ENCODE data around the gene C16orf96.

C16orf96 gene

DNA sequence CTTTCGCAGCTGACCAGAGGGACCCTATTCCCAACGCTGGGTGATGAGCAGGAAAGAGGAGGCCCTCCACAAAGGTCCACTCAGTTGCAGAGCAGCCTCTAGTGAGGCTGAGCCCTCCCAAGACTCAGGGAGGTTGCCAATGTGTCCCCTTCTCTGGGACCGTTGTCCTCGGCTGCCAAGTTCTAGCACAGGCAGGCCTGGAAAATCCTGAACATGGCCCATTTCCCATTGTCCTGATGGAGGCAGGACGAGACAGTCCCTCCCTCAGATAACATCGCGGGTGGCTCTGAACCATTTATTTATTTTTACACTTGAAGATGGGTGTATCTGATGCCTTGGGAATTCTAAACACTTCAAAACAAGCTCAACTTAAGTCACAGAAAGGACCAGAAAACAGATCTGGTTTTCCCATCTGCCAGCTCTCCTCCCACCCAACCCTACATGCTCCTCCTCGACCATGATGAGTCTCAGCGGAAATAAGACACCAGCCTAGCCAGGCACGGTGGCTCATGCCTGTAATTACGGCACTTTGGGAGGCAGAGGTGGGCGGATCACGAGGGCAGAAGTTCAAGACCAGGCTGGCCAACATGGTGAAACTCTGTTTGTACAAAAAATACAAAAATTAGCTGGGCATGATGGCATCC, 30.4 kb upstream of the C16orf96 start:
- DNase-seq: no peak

GRCh38 chr16:4529085-4530060, 26.8 kb upstream of the C16orf96 start:
- no peak for DNase-seq

DNA sequence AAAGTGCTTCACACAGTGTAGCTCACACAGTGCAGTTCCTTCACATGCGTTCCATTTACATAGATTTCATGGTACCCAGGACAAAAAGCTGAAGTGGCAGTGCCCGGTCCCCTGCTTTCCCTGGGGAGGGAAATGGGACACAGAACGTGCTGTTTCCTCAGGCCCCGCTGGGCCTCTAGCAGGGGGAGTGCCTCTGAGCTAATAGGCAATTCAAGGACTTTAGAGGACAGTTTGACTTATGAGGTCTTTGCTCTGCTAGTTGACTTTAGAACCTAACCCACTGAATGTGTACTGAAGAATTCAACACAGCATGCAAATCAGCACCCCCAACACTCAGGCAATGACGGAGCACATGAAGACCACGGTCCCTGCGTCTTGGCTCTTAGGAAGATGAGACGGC, 24.3 kb upstream of the C16orf96 start:
- no peak for DNase-seq

GRCh38 chr16:4532238-4532637, 23.9 kb upstream of the C16orf96 start:
- no peak for DNase-seq

GRCh38 chr16:4533490-4533889, 22.6 kb upstream of the C16orf96 start:
- no peak for DNase-seq

- DNase-seq: no peak
Measured at GRCh38 chr16:4534151-4534790, 21.9 kb upstream of the C16orf96 start.

GRCh38 chr16:4535627-4536108, 20.5 kb upstream of the C16orf96 start:
- DNase-seq: peak; percentile 26

GRCh38 chr16:4536391-4537106, 19.6 kb upstream of the C16orf96 start:
- no peak for DNase-seq

- no peak for DNase-seq
Measured at GRCh38 chr16:4537376-4538343, 18.5 kb upstream of the C16orf96 start.

DNA sequence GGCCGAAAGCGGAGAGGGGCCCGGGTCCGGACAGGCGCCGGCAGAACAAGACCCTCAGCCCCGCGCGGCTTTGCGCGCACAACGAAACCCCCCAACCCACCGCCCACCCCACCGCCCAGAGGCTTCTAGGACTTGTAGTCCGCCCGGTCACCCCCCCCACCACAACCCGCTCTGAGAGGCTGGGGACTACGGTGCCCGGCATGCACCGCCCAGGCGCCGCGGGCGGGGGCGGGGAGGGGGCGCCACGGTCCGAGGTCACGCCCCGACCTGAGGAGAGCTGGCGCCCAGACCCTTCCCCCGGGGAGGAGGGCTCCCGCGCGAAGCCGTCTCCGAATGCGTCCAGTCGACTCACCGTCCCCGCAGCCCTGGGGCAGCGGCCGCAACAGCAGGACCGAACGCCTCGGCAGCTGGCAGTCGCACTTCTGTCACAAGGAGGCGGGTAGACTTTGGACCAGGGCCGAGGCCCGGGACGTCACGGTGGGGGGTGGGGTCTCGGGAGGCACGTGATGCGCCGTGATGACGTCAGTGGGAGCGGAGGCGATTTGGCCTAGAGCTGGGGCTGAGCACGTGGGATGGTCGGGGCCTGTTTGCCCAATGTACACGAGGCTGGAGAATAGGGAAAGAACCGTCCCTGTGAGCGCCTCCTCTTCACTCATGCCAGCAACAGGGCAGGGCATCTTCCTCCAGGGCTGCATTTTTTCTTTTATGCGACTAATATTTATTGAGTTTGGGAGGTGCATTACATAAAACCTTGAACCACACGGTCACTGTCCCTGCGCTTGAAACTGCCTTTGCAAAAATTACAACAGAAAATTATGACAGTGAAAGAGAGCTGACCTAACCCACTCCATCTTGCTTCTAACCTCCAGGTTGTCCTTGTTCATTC, 17.5 kb upstream of the C16orf96 start, which contains the start of gene CDIP1:
Gene CDIP1, minus strand, starts transcription at position 424 of the 886 bp plus-strand sequence. CDS start 24,643 bp downstream, outside the sequence.
- peak; percentile 95 for DNase-seq

- no peak for DNase-seq
Measured at GRCh38 chr16:4539716-4540284, 16.3 kb upstream of the C16orf96 start.

GRCh38 chr16:4544473-4544872, 11.7 kb upstream of the C16orf96 start:
- DNase-seq: no peak

DNA sequence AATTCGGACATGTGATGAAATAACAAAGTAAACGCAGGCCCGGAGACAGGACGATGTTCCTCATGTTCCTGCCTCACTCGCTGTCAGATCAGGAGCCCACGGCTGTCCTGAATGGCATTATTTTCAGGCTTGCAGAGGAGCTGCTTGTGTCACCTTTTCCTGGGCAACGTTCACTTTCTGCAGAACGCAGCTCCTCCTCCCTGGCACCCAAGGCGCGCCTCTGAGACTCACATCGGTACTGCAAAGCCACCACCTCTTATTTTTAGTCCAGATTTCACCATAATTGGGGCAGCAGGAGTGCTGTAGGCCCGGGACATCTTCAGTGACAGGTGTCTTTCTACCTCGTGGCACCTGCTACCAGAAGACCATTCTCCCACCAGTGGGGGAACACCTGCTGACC, 8.0 kb upstream of the C16orf96 start:
- DNase-seq: no peak

DNA sequence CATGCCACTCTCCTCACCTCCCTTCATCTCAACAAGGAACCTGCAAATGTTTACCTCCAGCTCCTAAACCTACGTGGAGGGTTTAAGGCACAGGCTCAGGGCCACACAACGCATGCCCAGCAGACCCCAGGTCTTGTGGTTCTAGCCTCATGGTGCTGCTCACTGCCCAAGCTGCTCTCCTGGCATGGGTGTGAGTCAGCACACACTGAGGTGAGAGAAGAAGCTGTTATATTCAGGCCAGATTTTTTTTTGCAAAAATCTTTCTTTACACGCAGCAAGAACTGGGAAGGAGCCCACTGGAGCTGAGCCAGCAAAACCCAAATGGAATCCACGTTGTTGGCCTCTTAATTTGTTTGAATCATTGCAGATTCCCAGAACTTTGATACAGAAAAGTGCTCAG, 5.5 kb upstream of the C16orf96 start:
- no peak for DNase-seq

- DNase-seq: no peak
Measured at GRCh38 chr16:4552541-4552940, 3.6 kb upstream of the C16orf96 start.

DNA sequence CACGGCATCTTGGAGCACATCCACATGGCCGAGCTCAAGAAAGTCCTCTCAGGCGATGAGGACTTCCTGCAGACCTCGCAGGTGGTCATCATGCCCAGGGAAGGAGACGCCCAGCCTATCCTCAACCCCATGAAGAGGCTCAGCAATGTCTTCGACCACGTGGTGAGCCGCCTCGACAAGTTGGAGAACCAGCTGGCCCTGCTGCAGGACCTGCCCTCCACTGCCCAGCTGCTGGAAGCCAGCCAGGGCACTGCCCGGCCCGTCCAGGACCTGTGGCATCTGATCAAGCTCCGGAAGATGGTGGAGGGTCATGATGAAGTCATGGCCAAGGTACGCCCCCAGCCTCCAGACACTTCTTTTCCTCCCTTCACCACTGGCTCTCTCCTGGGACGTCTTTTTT, 440 bp downstream of the C16orf96 start:
- no peak for DNase-seq

DNA sequence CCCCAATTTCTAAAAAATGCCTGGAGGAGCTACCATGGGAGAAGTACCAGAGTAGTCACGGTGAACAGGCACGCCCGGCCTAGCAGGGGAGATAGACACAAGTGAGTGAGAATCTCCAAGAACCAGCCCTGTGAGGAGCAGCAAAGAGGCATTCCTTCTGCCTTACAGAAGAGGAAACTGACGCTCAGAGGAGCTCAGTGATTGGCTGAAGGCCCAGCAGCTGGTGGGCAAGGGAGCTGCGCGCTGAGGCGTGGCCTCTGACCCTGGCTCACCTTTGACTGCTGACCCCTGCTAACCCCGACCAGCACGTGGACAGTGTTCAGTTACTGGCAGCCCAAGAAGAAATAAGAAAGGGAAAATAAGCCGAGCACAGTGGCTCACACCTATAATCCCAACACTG, 1.8 kb downstream of the C16orf96 start:
- DNase-seq: no peak

DNA sequence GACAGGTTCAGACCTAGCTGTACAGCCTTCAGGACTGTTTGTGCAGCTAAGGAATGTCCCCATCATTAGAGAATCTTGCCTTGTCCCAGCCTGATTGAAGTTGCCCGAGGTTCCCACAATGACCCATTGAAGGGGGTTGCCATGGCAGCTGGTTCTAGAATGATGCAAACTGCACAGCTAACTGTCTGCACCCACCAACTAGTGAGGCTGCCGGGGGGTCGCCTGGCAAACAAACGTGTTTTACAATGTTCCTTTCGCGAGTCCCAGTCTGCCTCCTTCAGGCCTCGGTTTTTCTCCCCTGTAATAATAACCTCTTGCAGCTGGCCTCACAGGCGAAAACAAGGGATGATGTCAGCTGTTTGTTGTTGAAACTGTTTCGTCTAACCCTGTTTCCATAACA, 5.5 kb downstream of the C16orf96 start:
- no peak for DNase-seq

DNA sequence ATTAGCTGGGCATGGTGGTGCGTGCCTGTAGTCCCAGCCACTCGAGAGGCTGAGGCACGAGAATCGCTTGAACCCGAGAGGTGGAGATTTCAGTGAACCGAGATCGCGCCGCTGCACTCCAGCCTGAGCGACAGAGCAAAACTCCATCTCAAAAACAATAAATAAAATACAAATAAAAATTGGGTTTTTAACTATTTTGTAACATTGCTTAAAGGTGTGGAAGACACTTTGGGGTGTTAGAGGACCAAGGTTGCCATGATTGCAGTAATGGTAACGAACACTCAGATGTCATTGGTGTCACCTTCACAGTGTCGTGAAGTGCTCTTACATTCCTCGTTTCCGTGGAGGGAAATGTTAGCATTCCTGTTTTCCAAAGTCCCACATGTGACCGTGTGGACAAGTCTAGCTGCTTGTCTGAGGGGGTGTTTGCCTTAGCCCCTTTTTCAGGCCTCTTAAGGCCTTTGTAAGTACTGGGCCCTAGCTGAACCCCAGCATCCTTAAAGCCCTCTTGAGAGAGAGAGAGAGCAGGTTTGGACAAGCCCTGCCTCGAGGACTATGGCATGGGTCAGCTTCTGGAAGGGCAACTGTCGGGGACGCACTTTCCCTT, 8.6 kb downstream of the C16orf96 start:
- DNase-seq: no peak

GRCh38 chr16:4566144-4566543, 10.0 kb downstream of the C16orf96 start:
- no peak for DNase-seq

Data from activated naive CD4-positive, alpha-beta T cell treated with anti-CD3 and anti-CD28 coated beads, Interleukin-2, amount 50 U/mL, for 16 hours (primary cell).